ENCODE measurements around the gene PRR36. TPM values are rescaled to one million over a fixed set of nuclear protein-coding genes. Genes with fewer than 3 reads are reported as not detected.

PRR36 gene
- total and polyA plus RNA-seq, 10 of the 15 experiments (the other 5 are each of a cell fraction or from before 2014, with no cell fraction given), result 0.04 TPM; not detected in 9

GRCh38 chr19:7857727-7858108 is 16.5 kb downstream of the PRR36 start:
- H3K27me3 ChIP-seq (replicated peaks in 1 of 2; ENCODE audit: control insufficient read depth in 2 of 2, insufficient read depth in 2 of 2, low read length in 1 of 2), result peaks cover 0 to 8% of the 10 kb centered on the region in 2 experiments; a peak in 3 of 4 replicates
- no peaks in the 10 kb centered on the region for H3K79me2 ChIP-seq (ENCODE audit: control insufficient read depth, insufficient read depth, low read length)
- no peak overlapping the region for H3K4me2 ChIP-seq (ENCODE audit: control insufficient read depth, insufficient read depth)
- ChIA-PET POLR2A (no interaction called here), RAD21 (ENCODE audit: unreplicated experiment) (no interaction called here), SMC1A (ENCODE audit: uncharacterized antibody, unreplicated experiment) (no interaction called here), CTCF (interaction anchor here (1.6 kb wide), 1 partner anchor 12 kb away, joined by 5 read pairs; no protein-coding TSS in a partner anchor)
- intact Hi-C loops (cut with micrococcal nuclease; ENCODE audit: unreplicated experiment) (no loop called here), in situ Hi-C loops (cut with MboI) (no loop called here)
- H3K36me3 ChIP-seq (ENCODE audit: control insufficient read depth in 2 of 2, insufficient read depth in 2 of 2, low read length in 1 of 2), result no peaks in the 10 kb centered on the region
- WGBS (ENCODE audit: insufficient coverage, insufficient replicate concordance, low lambda C conversion rate, missing lambda C conversion rate), result 53% methylated on average over 6 of the region's 8 CpGs
- BruUV-seq (replicated peaks), result no TSS peak
- no peaks in the 10 kb centered on the region for H4K20me1 ChIP-seq (ENCODE audit: control insufficient read depth, insufficient read depth)
- H3K4me1 ChIP-seq (ENCODE audit: control insufficient read depth, insufficient read depth, low read length), result peaks cover 7% of the 10 kb centered on the region
- FAIRE-seq (no peak), DNase-seq (ENCODE audit: low read depth, low spot score) (no peak), ATAC-seq (no peak)
- TF ChIP-seq CHD4 (IDR thresholded peaks at IDR 0.05) (no peak), HCFC1 (IDR thresholded peaks at IDR 0.05; ENCODE audit: low read length) (no peak), NR2F1 (conservative IDR thresholded peaks at IDR 0.05) (no peak), PAX5 (IDR thresholded peaks at IDR 0.05; ENCODE audit: borderline replicate concordance, low read depth, low read length) (no peak), SMAD1 (IDR thresholded peaks at IDR 0.05; ENCODE audit: low read depth, partially characterized antibody) (no peak), PML (IDR thresholded peaks at IDR 0.05; ENCODE audit: low read length) (no peak), TAF1 (IDR thresholded peaks at IDR 0.05; ENCODE audit: borderline replicate concordance, low read depth, low read length) (no peak)
- TF ChIP-seq, protein P1, sequence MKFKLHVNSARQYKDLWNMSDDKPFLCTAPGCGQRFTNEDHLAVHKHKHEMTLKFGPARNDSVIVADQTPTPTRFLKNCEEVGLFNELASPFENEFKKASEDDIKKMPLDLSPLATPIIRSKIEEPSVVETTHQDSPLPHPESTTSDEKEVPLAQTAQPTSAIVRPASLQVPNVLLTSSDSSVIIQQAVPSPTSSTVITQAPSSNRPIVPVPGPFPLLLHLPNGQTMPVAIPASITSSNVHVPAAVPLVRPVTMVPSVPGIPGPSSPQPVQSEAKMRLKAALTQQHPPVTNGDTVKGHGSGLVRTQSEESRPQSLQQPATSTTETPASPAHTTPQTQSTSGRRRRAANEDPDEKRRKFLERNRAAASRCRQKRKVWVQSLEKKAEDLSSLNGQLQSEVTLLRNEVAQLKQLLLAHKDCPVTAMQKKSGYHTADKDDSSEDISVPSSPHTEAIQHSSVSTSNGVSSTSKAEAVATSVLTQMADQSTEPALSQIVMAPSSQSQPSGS (IDR thresholded peaks at IDR 0.05; ENCODE audit: low read length), result no peak
- H3K9ac ChIP-seq (ENCODE audit: control insufficient read depth, insufficient read depth, low read length), result no peak overlapping the region
- H3K9me3 ChIP-seq (replicated peaks; ENCODE audit: control insufficient read depth, insufficient read depth, low read length), result no peaks in the 10 kb centered on the region; the same call in 2 of the 3 replicates
- no peak overlapping the region for H3K27ac ChIP-seq (ENCODE audit: control insufficient read depth, insufficient read depth)
- no peak overlapping the region for H3K4me3 ChIP-seq
- H2AFZ ChIP-seq (ENCODE audit: control insufficient read depth, low read depth, low read length), result no peak overlapping the region
